Measurements from ENCODE around the gene IQGAP2. TPM values are rescaled to one million over a fixed set of nuclear protein-coding genes. Genes with fewer than 3 reads are reported as not detected.

IQGAP2 gene
- total and polyA plus RNA-seq, 2 donors (not counting 1 experiment from before 2014, with no cell fraction given): 8.1 to 15.0 TPM

GRCh38 chr5:76402251-76402885, 717 bp upstream of the IQGAP2 start:
- ChIA-PET CTCF (interaction anchor here (1.0 to 5.3 kb wide), 8 partner anchors 14 to 372 kb away, joined by 3 to 43 read pairs (median 4); no protein-coding TSS in a partner anchor), POLR2A (interaction anchor here (0.7 to 1.1 kb wide), 5 partner anchors 23 to 168 kb away, joined by 3 to 7 read pairs (median 4); no protein-coding TSS in a partner anchor)
- H2AFZ ChIP-seq (ENCODE audit: insufficient read depth, low read depth, low read length, poor library complexity, severe bottlenecking): peak overlapping the region; percentile 73
- WGBS (ENCODE audit: insufficient coverage): 1% methylated on average over 18 of the region's 25 CpGs
- peaks cover 23 to 45% of the 10 kb centered on the region in 2 donors for H3K4me1 ChIP-seq (ENCODE audit: control insufficient read depth in 2 of 2, insufficient read depth in 2 of 2, low read length in 2 of 2)
- peak overlapping the region; percentile 79 for H3K9ac ChIP-seq (ENCODE audit: low read length)
- peak overlapping the region; percentile 95 to 96 for H3K27ac ChIP-seq (ENCODE audit: low read length in 2 of 2)
- Mint-ChIP-seq H3K4me1 (peaks cover 46% of the 10 kb centered on the region), H3K27me3 (peaks cover 5% of the 10 kb centered on the region), H3K4me3 (peak overlapping the region; percentile 97), H3K9me3 (ENCODE audit: insufficient read depth) (no peaks in the 10 kb centered on the region), H3K27ac (peak overlapping the region; percentile 95)
- peaks cover 0 to 4% (median 0%) of the 10 kb centered on the region in 4 experiments for H3K27me3 ChIP-seq (replicated peaks in 1 of 4; ENCODE audit: control extremely low read depth in 1 of 4, control insufficient read depth in 3 of 4, insufficient read depth in 4 of 4, low read length in 3 of 4)
- peak; percentile 56 for ATAC-seq (ENCODE audit: low read depth)
- H3K79me2 ChIP-seq (ENCODE audit: control insufficient read depth, insufficient read depth, low read length): no peaks in the 10 kb centered on the region
- TF ChIP-seq EZH2 (IDR thresholded peaks at IDR 0.05; ENCODE audit: borderline replicate concordance, insufficient read depth, low read depth, low read length, poor library complexity, severe bottlenecking): no peak
- no peak for TF ChIP-seq CTCF (IDR thresholded peaks at IDR 0.05)
- H3K9me3 ChIP-seq (ENCODE audit: control extremely low read depth in 1 of 3, control insufficient read depth in 2 of 3, insufficient read depth in 1 of 3, low read length in 2 of 3): no peaks in the 10 kb centered on the region
- H4K20me1 ChIP-seq (ENCODE audit: control insufficient read depth, insufficient read depth, low read length, poor library complexity, severe bottlenecking): no peaks in the 10 kb centered on the region
- H3K4me3 ChIP-seq (ENCODE audit: control extremely low read depth in 1 of 5, extremely low read depth in 1 of 5, insufficient read depth in 1 of 5, low read depth in 2 of 5, low read length in 4 of 5): peak overlapping the region; percentile 61 to 77 (median 70)
- peak; percentile 90 for DNase-seq
- H3K4me2 ChIP-seq (replicated peaks; ENCODE audit: low read depth, low read length, poor library complexity, severe bottlenecking): peak overlapping the region; percentile 95
- H3K36me3 ChIP-seq (replicated peaks in 1 of 2; ENCODE audit: control extremely low read depth in 1 of 2, control insufficient read depth in 1 of 2, extremely low read depth in 1 of 2, insufficient read depth in 2 of 2, low read length in 1 of 2): no peaks in the 10 kb centered on the region
- intact Hi-C loops (cut with micrococcal nuclease): loop anchor here (1.0 to 10.0 kb wide), 7 partner anchors 51 to 1065 kb away; partner anchors contain the start of genes AGGF1, CERT1, HMGCR and POC5
